OCI-LY3 (cell line): ENCODE results near the gene ZNF70.

Experiments used
- H2AFZ ChIP-seq: fragments of 200-600, 300-600 bp; shearing (Covaris generic); 2 replicates; pipeline ENCODE4 v1.6.0; 2014; ENCODE audit warnings: antibody characterized with exemption, low read depth, low read length
- H3K27ac ChIP-seq: fragments of 200-600, 300-600 bp; sonication (generic); 2 replicates; pipeline ENCODE4 v1.5.1; 2014; ENCODE audit warnings: mild to moderate bottlenecking, low read length, moderate library complexity, mixed read lengths
- H3K27me3 ChIP-seq: fragments of 200-600, 300-600 bp; sonication (generic); 2 replicates; pipeline ENCODE4 v1.6.1; 2014; ENCODE audit warnings: low read depth, low read length, mixed read lengths
- H3K36me3 ChIP-seq: fragments of 200-600, 300-600 bp; sonication (generic); replicated peaks from 2 replicates; pipeline ENCODE3; 2014; ENCODE audit warnings: low read depth, low read length, mixed read lengths
- H3K4me1 ChIP-seq: fragments of 300-600, 200-600 bp; sonication (generic); 2 replicates; pipeline ENCODE4 v1.6.1; 2014; ENCODE audit warnings: low read length, mixed read lengths
- H3K4me2 ChIP-seq: fragments of 200-600, 300-600 bp; sonication (generic); 2 replicates; pipeline ENCODE4 v1.6.1; 2014; ENCODE audit warnings: low read length, mixed read lengths
- H3K4me3 ChIP-seq: fragments of 300-600, 200-600 bp; sonication (generic); 2 replicates; pipeline ENCODE4 v1.5.1; 2014; ENCODE audit warnings: antibody characterized with exemption, mild to moderate bottlenecking, low read length, moderate library complexity
- H3K79me2 ChIP-seq: fragments of 300-600, 200-600 bp; shearing (Covaris generic); 2 replicates; pipeline ENCODE4 v1.6.1; 2014; ENCODE audit warnings: mild to moderate bottlenecking, low read length, mixed read lengths
- H3K9ac ChIP-seq: fragments of 300-600, 200-600 bp; shearing (Covaris generic); 2 replicates; pipeline ENCODE4 v1.6.0; 2014; ENCODE audit warnings: mild to moderate bottlenecking, low read length, moderate library complexity
- H3K9me3 ChIP-seq: fragments of 200-600, 300-600 bp; shearing (Covaris generic); 2 replicates; pipeline ENCODE4 v1.6.1; 2014; ENCODE audit warnings: low read length, mixed read lengths; ENCODE audit not compliant: insufficient read depth
- H4K20me1 ChIP-seq: fragments of 200-600, 300-600 bp; sonication (generic); 2 replicates; pipeline ENCODE4 v1.6.1; 2016; ENCODE audit warnings: low read length, mixed read lengths; ENCODE audit not compliant: insufficient read depth
- CTCF ChIP-seq: fragments of 200-600, 300-600 bp; sonication (generic); IDR thresholded peaks from 2 replicates; pipeline ENCODE4 v1.5.1; 2014; ENCODE audit warnings: antibody characterized with exemption, low read length, low read depth
- EZH2phosphoT487 ChIP-seq: fragments of 200-600 bp; shearing (Covaris generic); IDR thresholded peaks from 2 replicates; pipeline ENCODE4 v1.6.1; 2018; ENCODE audit warnings: antibody characterized with exemption, mixed run types, low read depth

The ZNF70 gene

GRCh38 chr22:23713696-23714595 lies 37.0 kb downstream of the ZNF70 start:
- Histone ChIP-seq H3K9ac (no peak overlapping the region), H3K36me3 (peaks cover 34% of the 10 kb centered on the region), H3K4me3 (no peak overlapping the region), H3K4me1 (peaks cover 11% of the 10 kb centered on the region), H3K27ac (no peak overlapping the region), H2AFZ (no peak overlapping the region), H3K79me2 (peaks cover 20% of the 10 kb centered on the region), H3K27me3 (no peaks in the 10 kb centered on the region), H3K4me2 (no peak overlapping the region), H4K20me1 (0 out of 2 replicates have a peak, but pooled peaks cover 5% of the 10 kb centered on the region), H3K9me3 (no peaks in the 10 kb centered on the region)
- TF ChIP-seq CTCF (no peak), EZH2phosphoT487 (no peak)

- Histone ChIP-seq H4K20me1 (0 out of 2 replicates have a peak, but pooled peaks cover 5% of the 10 kb centered on the region), H3K4me2 (no peak overlapping the region), H3K27ac (no peak overlapping the region), H3K4me3 (no peak overlapping the region), H3K36me3 (peaks cover 48% of the 10 kb centered on the region), H3K9ac (no peak overlapping the region), H3K4me1 (peaks cover 11% of the 10 kb centered on the region), H3K9me3 (no peaks in the 10 kb centered on the region), H3K27me3 (no peaks in the 10 kb centered on the region), H2AFZ (no peak overlapping the region), H3K79me2 (peaks cover 20% of the 10 kb centered on the region)
- TF ChIP-seq EZH2phosphoT487 (no peak), CTCF (no peak)
These were observed 38.7 kb downstream of the ZNF70 start for GRCh38 chr22:23712256-23712655.

GRCh38 chr22:23709107-23709506 lies 41.8 kb downstream of the ZNF70 start:
- Histone ChIP-seq H3K4me1 (peaks cover 3% of the 10 kb centered on the region), H3K4me3 (no peak overlapping the region), H3K9ac (no peak overlapping the region), H3K9me3 (no peaks in the 10 kb centered on the region), H3K4me2 (no peak overlapping the region), H3K79me2 (peaks cover 6% of the 10 kb centered on the region; the same call in 1 of the 2 replicates), H2AFZ (no peak overlapping the region), H3K36me3 (peaks cover 65% of the 10 kb centered on the region), H3K27ac (no peak overlapping the region), H4K20me1 (peaks cover 14% of the 10 kb centered on the region; the same call in 1 of the 2 replicates), H3K27me3 (no peaks in the 10 kb centered on the region)
- no peak for TF ChIP-seq EZH2phosphoT487

GRCh38 chr22:23708270-23708669 lies 42.6 kb downstream of the ZNF70 start:
- peaks cover 3% of the 10 kb centered on the region for H3K4me1 ChIP-seq
- H3K79me2 ChIP-seq: peaks cover 10% of the 10 kb centered on the region
- no peak overlapping the region for H3K9ac ChIP-seq
- H3K36me3 ChIP-seq: peaks cover 68% of the 10 kb centered on the region
- TF ChIP-seq CTCF: no peak
- TF ChIP-seq EZH2phosphoT487: no peak
- no peak overlapping the region for H3K4me3 ChIP-seq
- no peaks in the 10 kb centered on the region for H3K27me3 ChIP-seq
- no peaks in the 10 kb centered on the region for H3K9me3 ChIP-seq
- H3K27ac ChIP-seq: no peak overlapping the region
- H3K4me2 ChIP-seq: no peak overlapping the region
- H2AFZ ChIP-seq: no peak overlapping the region
- H4K20me1 ChIP-seq: peaks cover 16% of the 10 kb centered on the region
